ENCODE results near the gene CLEC7A.

DNA sequence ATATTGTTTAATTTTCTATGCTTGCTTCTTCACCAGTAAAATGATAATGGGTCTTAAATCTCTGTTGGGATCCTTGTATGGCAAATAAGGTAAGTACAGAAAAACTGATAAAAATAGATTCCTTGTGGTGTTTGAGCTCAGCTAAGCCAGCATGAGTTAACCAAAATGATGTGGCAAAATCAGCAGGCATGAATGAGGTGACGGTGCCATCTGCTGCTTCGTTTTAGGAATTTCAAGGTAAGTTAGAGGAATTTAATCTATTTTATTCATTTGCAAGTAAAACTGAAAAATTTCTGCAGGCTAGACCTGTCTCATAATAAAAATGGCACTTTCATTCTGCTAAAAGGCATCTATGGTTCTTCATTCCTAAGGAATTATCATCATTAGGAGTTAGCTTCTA lies 10.0 kb upstream of the CLEC7A start:
- TF ChIP-seq, protein P1, sequence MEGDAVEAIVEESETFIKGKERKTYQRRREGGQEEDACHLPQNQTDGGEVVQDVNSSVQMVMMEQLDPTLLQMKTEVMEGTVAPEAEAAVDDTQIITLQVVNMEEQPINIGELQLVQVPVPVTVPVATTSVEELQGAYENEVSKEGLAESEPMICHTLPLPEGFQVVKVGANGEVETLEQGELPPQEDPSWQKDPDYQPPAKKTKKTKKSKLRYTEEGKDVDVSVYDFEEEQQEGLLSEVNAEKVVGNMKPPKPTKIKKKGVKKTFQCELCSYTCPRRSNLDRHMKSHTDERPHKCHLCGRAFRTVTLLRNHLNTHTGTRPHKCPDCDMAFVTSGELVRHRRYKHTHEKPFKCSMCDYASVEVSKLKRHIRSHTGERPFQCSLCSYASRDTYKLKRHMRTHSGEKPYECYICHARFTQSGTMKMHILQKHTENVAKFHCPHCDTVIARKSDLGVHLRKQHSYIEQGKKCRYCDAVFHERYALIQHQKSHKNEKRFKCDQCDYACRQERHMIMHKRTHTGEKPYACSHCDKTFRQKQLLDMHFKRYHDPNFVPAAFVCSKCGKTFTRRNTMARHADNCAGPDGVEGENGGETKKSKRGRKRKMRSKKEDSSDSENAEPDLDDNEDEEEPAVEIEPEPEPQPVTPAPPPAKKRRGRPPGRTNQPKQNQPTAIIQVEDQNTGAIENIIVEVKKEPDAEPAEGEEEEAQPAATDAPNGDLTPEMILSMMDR (conservative IDR thresholded peaks at IDR 0.05; ENCODE audit: low read depth, low read length): peak; percentile 71
- TF ChIP-seq EZH2 (IDR thresholded peaks at IDR 0.05; ENCODE audit: low read length, unreplicated experiment): no peak

All from PC-3 (cell line).